ENCODE data around the gene CAMK4.

DNA sequence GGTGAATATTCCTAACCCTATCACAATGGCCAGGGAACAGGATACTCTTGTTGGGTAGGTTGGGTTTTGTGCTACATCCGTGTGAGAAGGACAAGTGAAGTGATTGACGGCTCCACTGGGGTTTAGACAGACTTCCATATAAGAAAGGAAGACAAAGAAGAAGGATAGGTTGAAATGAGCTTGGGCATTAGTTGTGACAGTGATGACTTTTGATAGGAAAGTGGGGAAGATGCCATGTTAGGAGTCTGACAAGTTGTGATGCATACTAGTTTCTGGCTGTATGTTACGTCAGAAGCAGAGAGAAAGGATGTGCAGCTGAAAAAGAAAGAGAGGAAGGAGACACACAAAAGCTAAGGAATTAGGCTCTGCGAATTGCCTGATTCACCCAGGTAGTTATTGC is 150.2 kb downstream of the CAMK4 start:
- TF ChIP-seq, protein P1, sequence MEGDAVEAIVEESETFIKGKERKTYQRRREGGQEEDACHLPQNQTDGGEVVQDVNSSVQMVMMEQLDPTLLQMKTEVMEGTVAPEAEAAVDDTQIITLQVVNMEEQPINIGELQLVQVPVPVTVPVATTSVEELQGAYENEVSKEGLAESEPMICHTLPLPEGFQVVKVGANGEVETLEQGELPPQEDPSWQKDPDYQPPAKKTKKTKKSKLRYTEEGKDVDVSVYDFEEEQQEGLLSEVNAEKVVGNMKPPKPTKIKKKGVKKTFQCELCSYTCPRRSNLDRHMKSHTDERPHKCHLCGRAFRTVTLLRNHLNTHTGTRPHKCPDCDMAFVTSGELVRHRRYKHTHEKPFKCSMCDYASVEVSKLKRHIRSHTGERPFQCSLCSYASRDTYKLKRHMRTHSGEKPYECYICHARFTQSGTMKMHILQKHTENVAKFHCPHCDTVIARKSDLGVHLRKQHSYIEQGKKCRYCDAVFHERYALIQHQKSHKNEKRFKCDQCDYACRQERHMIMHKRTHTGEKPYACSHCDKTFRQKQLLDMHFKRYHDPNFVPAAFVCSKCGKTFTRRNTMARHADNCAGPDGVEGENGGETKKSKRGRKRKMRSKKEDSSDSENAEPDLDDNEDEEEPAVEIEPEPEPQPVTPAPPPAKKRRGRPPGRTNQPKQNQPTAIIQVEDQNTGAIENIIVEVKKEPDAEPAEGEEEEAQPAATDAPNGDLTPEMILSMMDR (conservative IDR thresholded peaks at IDR 0.05; ENCODE audit: low read depth in 2 of 2) = no peak
- TF ChIP-seq CREB1 (CRISPR knock-in tag; IDR thresholded peaks at IDR 0.05; ENCODE audit: low read depth) (no peak), STAT1 (IDR thresholded peaks at IDR 0.05; ENCODE audit: unreplicated experiment) (no peak), EZH2 (IDR thresholded peaks at IDR 0.05; ENCODE audit: low read depth, unreplicated experiment) (no peak), POLR2AphosphoS5 (IDR thresholded peaks at IDR 0.05; ENCODE audit: low read depth) (no peak), JUNB (IDR thresholded peaks at IDR 0.05; ENCODE audit: unreplicated experiment) (no peak), EZH2phosphoT487 (IDR thresholded peaks at IDR 0.05; ENCODE audit: unreplicated experiment) (no peak)
- TF ChIP-seq, protein P2, sequence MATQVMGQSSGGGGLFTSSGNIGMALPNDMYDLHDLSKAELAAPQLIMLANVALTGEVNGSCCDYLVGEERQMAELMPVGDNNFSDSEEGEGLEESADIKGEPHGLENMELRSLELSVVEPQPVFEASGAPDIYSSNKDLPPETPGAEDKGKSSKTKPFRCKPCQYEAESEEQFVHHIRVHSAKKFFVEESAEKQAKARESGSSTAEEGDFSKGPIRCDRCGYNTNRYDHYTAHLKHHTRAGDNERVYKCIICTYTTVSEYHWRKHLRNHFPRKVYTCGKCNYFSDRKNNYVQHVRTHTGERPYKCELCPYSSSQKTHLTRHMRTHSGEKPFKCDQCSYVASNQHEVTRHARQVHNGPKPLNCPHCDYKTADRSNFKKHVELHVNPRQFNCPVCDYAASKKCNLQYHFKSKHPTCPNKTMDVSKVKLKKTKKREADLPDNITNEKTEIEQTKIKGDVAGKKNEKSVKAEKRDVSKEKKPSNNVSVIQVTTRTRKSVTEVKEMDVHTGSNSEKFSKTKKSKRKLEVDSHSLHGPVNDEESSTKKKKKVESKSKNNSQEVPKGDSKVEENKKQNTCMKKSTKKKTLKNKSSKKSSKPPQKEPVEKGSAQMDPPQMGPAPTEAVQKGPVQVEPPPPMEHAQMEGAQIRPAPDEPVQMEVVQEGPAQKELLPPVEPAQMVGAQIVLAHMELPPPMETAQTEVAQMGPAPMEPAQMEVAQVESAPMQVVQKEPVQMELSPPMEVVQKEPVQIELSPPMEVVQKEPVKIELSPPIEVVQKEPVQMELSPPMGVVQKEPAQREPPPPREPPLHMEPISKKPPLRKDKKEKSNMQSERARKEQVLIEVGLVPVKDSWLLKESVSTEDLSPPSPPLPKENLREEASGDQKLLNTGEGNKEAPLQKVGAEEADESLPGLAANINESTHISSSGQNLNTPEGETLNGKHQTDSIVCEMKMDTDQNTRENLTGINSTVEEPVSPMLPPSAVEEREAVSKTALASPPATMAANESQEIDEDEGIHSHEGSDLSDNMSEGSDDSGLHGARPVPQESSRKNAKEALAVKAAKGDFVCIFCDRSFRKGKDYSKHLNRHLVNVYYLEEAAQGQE (IDR thresholded peaks at IDR 0.05; ENCODE audit: unreplicated experiment) = no peak
